HCT116 (cell line): Measurements from ENCODE around the gene DISP2. TPM values are rescaled to one million over a fixed set of nuclear protein-coding genes. Genes with fewer than 3 reads are reported as not detected.

ENCODE experiments used
- ATAC-seq: fragments of 200-7000 bp; cut with Tn5 transposase; 2 replicates; pipeline ENCODE4 v1.9.1; 2020; ENCODE audit warnings: mild to moderate bottlenecking, moderate library complexity
- BruUV-seq: library from RNA; stranded (reverse); fragments of 400-500 nt; replicated peaks from 2 replicates; lab custom pipeline; 2021; lab: Mats Ljungman, UMichigan
- CTCF ChIA-PET: fragments of 300-600 bp; sonication (Branson Sonifier 250); formaldehyde crosslinking; loops from one replicate; lab custom pipeline; 2021; ENCODE audit warnings: antibody characterized with exemption; lab: Charles Lee
- POLR2A ChIA-PET: fragments of 300-600, 350-600 bp; sonication (Branson Sonifier 250); formaldehyde crosslinking; loops from one replicate; lab custom pipeline; 2021; ENCODE audit warnings: antibody characterized with exemption; lab: Charles Lee
- RAD21 ChIA-PET, 2 experiments: fragments of 300-600 bp; sonication (Branson Sonifier 250); formaldehyde crosslinking; loops; one replicate each; lab custom pipeline; 2023; ENCODE audit warnings: low total read pairs in 2 of 2; ENCODE audit not compliant: uncharacterized antibody in 2 of 2, unreplicated experiment in 2 of 2, low non-redundant PET in 1 of 2; lab: Charles Lee
- DNase-seq: peaks from one replicate; pipeline ENCODE4 v3.0.0-alpha.2; 2010; ENCODE audit warnings: low read depth, low spot score
- H2AFZ ChIP-seq: fragments of 200-600 bp; shearing (Covaris generic), sonication (generic); 2 replicates; pipeline ENCODE4 v1.6.1; 2017; ENCODE audit warnings: low read depth, mixed run types, mixed read lengths, antibody characterized with exemption, low read length; ENCODE audit not compliant: poor library complexity, severe bottlenecking
- H3K27ac ChIP-seq: 2 replicates; pipeline ENCODE4 v1.5.1; 2012; ENCODE audit warnings: low read depth, low read length
- H3K27me3 ChIP-seq: fragments of 200-600 bp; sonication (generic); 2 replicates; pipeline ENCODE4 v1.6.1; 2016; ENCODE audit warnings: mixed run types, low read length, mixed read lengths; ENCODE audit not compliant: insufficient read depth
- H3K36me3 ChIP-seq, 2 experiments: fragments of 200-500 bp in 1 of 2; fragments of 200-600 bp in 1 of 2; sonication (Bioruptor generic) in 1 of 2; sonication (generic) in 1 of 2; 2 replicates each; pipeline versions ENCODE4 v1.5.1 to v1.6.1; 2014 to 2016; ENCODE audit warnings: low read length in 2 of 2, inconsistent platforms in 1 of 2, mixed read lengths in 1 of 2, mixed run types in 1 of 2; ENCODE audit not compliant: insufficient read depth in 2 of 2, control insufficient read depth in 1 of 2
- H3K4me1 ChIP-seq, 2 experiments: fragments of 200-600 bp in 1 of 2; sonication (generic) in 1 of 2; 2 replicates each; pipeline versions ENCODE4 v1.5.1 to v1.6.1; 2012 to 2017; ENCODE audit warnings: low read length in 2 of 2, inconsistent platforms in 1 of 2, mild to moderate bottlenecking in 1 of 2, mixed read lengths in 1 of 2, mixed run types in 1 of 2, moderate library complexity in 1 of 2; ENCODE audit not compliant: insufficient read depth in 2 of 2, control insufficient read depth in 1 of 2
- H3K4me2 ChIP-seq: fragments of 200-600 bp; sonication (generic); 2 replicates; pipeline ENCODE4 v1.6.1; 2017; ENCODE audit warnings: mixed run types, low read length, mixed read lengths
- H3K4me3 ChIP-seq, 2 experiments: fragments of 200-600 bp in 1 of 2; sonication (generic) in 1 of 2; replicated peaks in 1 of 2; 2 replicates each; pipeline ENCODE4 v1.5.1; 2011 to 2016; ENCODE audit warnings: low read length in 2 of 2, control low read depth in 1 of 2, low read depth in 1 of 2, mild to moderate bottlenecking in 1 of 2, mixed read lengths in 1 of 2, mixed run types in 1 of 2
- H3K79me2 ChIP-seq: fragments of 200-600 bp; sonication (generic); 2 replicates; pipeline ENCODE4 v1.6.1; 2017; ENCODE audit warnings: mild to moderate bottlenecking, mixed run types, low read length, moderate library complexity, mixed read lengths; ENCODE audit not compliant: insufficient read depth
- H3K9ac ChIP-seq: fragments of 200-600 bp; sonication (generic); 2 replicates; pipeline ENCODE4 v1.6.1; 2016; ENCODE audit warnings: low read length, mixed read lengths
- H3K9me2 ChIP-seq: fragments of 200-600 bp; sonication (generic), shearing (Covaris generic); 2 replicates; pipeline ENCODE4 v1.6.1; 2017; ENCODE audit warnings: mixed run types, mild to moderate bottlenecking, moderate library complexity; ENCODE audit not compliant: insufficient read depth
- H3K9me3 ChIP-seq, 2 experiments: fragments of 200-500 bp in 1 of 2; fragments of 200-600 bp in 1 of 2; sonication (Bioruptor generic) in 1 of 2; sonication (generic) in 1 of 2; 2 replicates each; pipeline ENCODE4 v1.6.1; 2014 to 2017; ENCODE audit warnings: low read length in 2 of 2, mixed read lengths in 2 of 2, inconsistent platforms in 1 of 2, low read depth in 1 of 2, mild to moderate bottlenecking in 1 of 2, mixed run types in 1 of 2, moderate library complexity in 1 of 2; ENCODE audit not compliant: control insufficient read depth in 1 of 2, insufficient read depth in 1 of 2
- H4K20me1 ChIP-seq: fragments of 200-600 bp; sonication (generic), shearing (Covaris generic); 2 replicates; pipeline ENCODE4 v1.6.1; 2017; ENCODE audit warnings: mixed run types, mild to moderate bottlenecking, moderate library complexity; ENCODE audit not compliant: insufficient read depth
- CBX3 ChIP-seq: IDR thresholded peaks from 2 replicates; pipeline ENCODE4 v1.6.1; 2012; ENCODE audit warnings: low read depth
- CEBPB ChIP-seq: IDR thresholded peaks from 2 replicates; pipeline ENCODE4 v1.6.1; 2012; ENCODE audit warnings: low read depth
- CTCF ChIP-seq, 3 experiments: fragments of 200-600 bp in 1 of 3; sonication (generic) in 1 of 3; IDR thresholded peaks in 2 of 3; conservative IDR thresholded peaks in 1 of 3; 2 replicates each; pipeline ENCODE4 v1.5.1; 2012 to 2017; ENCODE audit warnings: low read depth in 2 of 3, low read length in 2 of 3, antibody characterized with exemption in 1 of 3, borderline replicate concordance in 1 of 3, control low read depth in 1 of 3, mild to moderate bottlenecking in 1 of 3, mixed read lengths in 1 of 3, mixed run types in 1 of 3, moderate library complexity in 1 of 3; ENCODE audit not compliant: insufficient read depth in 1 of 3
- EGR1 ChIP-seq: IDR thresholded peaks from 2 replicates; pipeline ENCODE4 v1.6.1; 2012; ENCODE audit warnings: low read depth
- ELF1 ChIP-seq: IDR thresholded peaks from 2 replicates; pipeline ENCODE4 v1.6.1; 2012; ENCODE audit warnings: low read depth, borderline replicate concordance
- EZH2phosphoT487 ChIP-seq: fragments of 200-600 bp; IDR thresholded peaks from 2 replicates; pipeline ENCODE4 v1.6.1; 2018; ENCODE audit warnings: antibody characterized with exemption, borderline replicate concordance
- FOSL1 ChIP-seq: IDR thresholded peaks from 2 replicates; pipeline ENCODE4 v1.6.1; 2012; ENCODE audit warnings: low read depth
- JUND ChIP-seq: IDR thresholded peaks from 2 replicates; pipeline ENCODE4 v1.6.1; 2012
- POLR2AphosphoS5 ChIP-seq: IDR thresholded peaks from 2 replicates; pipeline ENCODE4 v1.6.1; 2011; ENCODE audit warnings: mild to moderate bottlenecking, low read depth, low read length, moderate library complexity
- RAD21 ChIP-seq: IDR thresholded peaks from 2 replicates; pipeline ENCODE4 v1.6.1; 2012; ENCODE audit warnings: low read depth, mild to moderate bottlenecking
- SIN3A ChIP-seq: IDR thresholded peaks from 2 replicates; pipeline ENCODE4 v1.6.1; 2012; ENCODE audit warnings: low read depth
- SP1 ChIP-seq: IDR thresholded peaks from 2 replicates; pipeline ENCODE4 v1.6.1; 2012; ENCODE audit warnings: low read depth
- SRF ChIP-seq: IDR thresholded peaks from 2 replicates; pipeline ENCODE4 v1.6.1; 2012; ENCODE audit warnings: low read depth
- TCF7L2 ChIP-seq: IDR thresholded peaks from 2 replicates; pipeline ENCODE4 v1.7.0; 2011; ENCODE audit warnings: borderline replicate concordance, inconsistent platforms; ENCODE audit not compliant: insufficient read depth, insufficient read length; ENCODE audit errors: extremely low read depth
- YY1 ChIP-seq: IDR thresholded peaks from 2 replicates; pipeline ENCODE4 v1.6.1; 2011; ENCODE audit warnings: low read length, low read depth, moderate library complexity, mild to moderate bottlenecking; ENCODE audit not compliant: insufficient replicate concordance; ENCODE audit errors: extremely low read depth
- ZFX ChIP-seq: fragments of 450-650 bp; IDR thresholded peaks from 2 replicates; pipeline ENCODE4 v1.6.1; 2017
- ZNF274 ChIP-seq: fragments of 200-500 bp; sonication (Bioruptor generic); IDR thresholded peaks from 2 replicates; pipeline ENCODE4 v1.6.1; 2014; ENCODE audit warnings: mild to moderate bottlenecking, low read depth, low read length, inconsistent platforms
- intact Hi-C: fragments of 100-400 bp; cut with micrococcal nuclease; formaldehyde crosslinking; loops from 2 replicates; pipeline ENCODE4 v1.10.0; 2022
- total RNA-seq: library from RNA; stranded (reverse); gene quantifications from one replicate; pipeline ENCODE4 v1.2.1, GENCODE V29; 2021; ENCODE audit not compliant: unreplicated experiment
- TF ChIP-seq, protein P1 (sequence below): IDR thresholded peaks from 2 replicates; pipeline ENCODE4 v1.6.1; 2011; ENCODE audit warnings: mild to moderate bottlenecking, low read length, moderate library complexity; ENCODE audit not compliant: insufficient replicate concordance; ENCODE audit errors: extremely low read depth

Gene DISP2
- total RNA-seq, 1 experiment from 2014 or later = 3.3 TPM

- H3K9me3 ChIP-seq = no peaks in the 10 kb centered on the region
- H3K27ac ChIP-seq = no peak overlapping the region
- DNase-seq (no peak), ATAC-seq (no peak)
- TF ChIP-seq CEBPB = no peak
- no peak for TF ChIP-seq ZNF274
- TF ChIP-seq FOSL1 = no peak
- TF ChIP-seq EZH2phosphoT487 = no peak
- no peak for TF ChIP-seq SRF
- no peak for TF ChIP-seq RAD21
- no peak for TF ChIP-seq ZFX
- no peak for TF ChIP-seq EGR1
- TF ChIP-seq SIN3A = no peak
- TF ChIP-seq ELF1 = no peak
- no peak for TF ChIP-seq YY1
- no peak for TF ChIP-seq TCF7L2
- TF ChIP-seq CTCF (IDR thresholded peaks at IDR 0.05 in 2 of 3, conservative IDR thresholded peaks at IDR 0.05 in 1 of 3; ENCODE audit: borderline replicate concordance in 1 of 3, insufficient read depth in 1 of 3, low read depth in 2 of 3, low read length in 2 of 3) = no peak
- TF ChIP-seq JUND = no peak
- no peak for TF ChIP-seq SP1
- TF ChIP-seq CBX3 = no peak
- TF ChIP-seq POLR2AphosphoS5 = no peak
- TF ChIP-seq, protein P1, sequence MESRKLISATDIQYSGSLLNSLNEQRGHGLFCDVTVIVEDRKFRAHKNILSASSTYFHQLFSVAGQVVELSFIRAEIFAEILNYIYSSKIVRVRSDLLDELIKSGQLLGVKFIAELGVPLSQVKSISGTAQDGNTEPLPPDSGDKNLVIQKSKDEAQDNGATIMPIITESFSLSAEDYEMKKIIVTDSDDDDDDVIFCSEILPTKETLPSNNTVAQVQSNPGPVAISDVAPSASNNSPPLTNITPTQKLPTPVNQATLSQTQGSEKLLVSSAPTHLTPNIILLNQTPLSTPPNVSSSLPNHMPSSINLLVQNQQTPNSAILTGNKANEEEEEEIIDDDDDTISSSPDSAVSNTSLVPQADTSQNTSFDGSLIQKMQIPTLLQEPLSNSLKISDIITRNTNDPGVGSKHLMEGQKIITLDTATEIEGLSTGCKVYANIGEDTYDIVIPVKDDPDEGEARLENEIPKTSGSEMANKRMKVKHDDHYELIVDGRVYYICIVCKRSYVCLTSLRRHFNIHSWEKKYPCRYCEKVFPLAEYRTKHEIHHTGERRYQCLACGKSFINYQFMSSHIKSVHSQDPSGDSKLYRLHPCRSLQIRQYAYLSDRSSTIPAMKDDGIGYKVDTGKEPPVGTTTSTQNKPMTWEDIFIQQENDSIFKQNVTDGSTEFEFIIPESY = no peak
- peaks cover 0 to 36% of the 10 kb centered on the region in 2 experiments; a peak in 2 of 4 replicates for H3K4me1 ChIP-seq
- no peak overlapping the region for H2AFZ ChIP-seq
- H3K9me2 ChIP-seq = no peaks in the 10 kb centered on the region
- CTCF ChIA-PET = no interaction called here
- POLR2A ChIA-PET = no interaction called here
- H3K9ac ChIP-seq = no peak overlapping the region
- no peaks in the 10 kb centered on the region for H3K27me3 ChIP-seq
- H3K4me3 ChIP-seq = no peak overlapping the region
- RAD21 ChIA-PET = no interaction called here
- no peaks in the 10 kb centered on the region for H3K79me2 ChIP-seq
- no peaks in the 10 kb centered on the region for H3K36me3 ChIP-seq
- BruUV-seq = no TSS peak
- no peak overlapping the region for H3K4me2 ChIP-seq
- intact Hi-C loops = loop anchor here (10.0 kb wide), 1 partner anchor 156 kb away; no protein-coding TSS in a partner anchor
- no peaks in the 10 kb centered on the region for H4K20me1 ChIP-seq
Measured at GRCh38 chr15:40348474-40348870, 9.5 kb upstream of the DISP2 start.
